CD4-positive, alpha-beta T cell (primary cell): Measurements from ENCODE around the gene HJURP. TPM values are rescaled to one million over a fixed set of nuclear protein-coding genes. Genes with fewer than 3 reads are reported as not detected.
"Not testable (repeated sequence)": the region's sequence is repeated elsewhere in the genome, so short reads cannot be mapped to it uniquely, and the experiment has no call there.

ENCODE experiments used
- ATAC-seq: fragments of 200-7000 bp; cut with Tn5 transposase; one replicate; pipeline ENCODE4 v1.10.0; 2022; ENCODE audit warnings: mild to moderate bottlenecking; ENCODE audit not compliant: poor library complexity
- CTCF ChIA-PET: fragments of 350-600 bp; sonication (Branson Sonifier 250); formaldehyde crosslinking; loops from one replicate; lab custom pipeline; 2021; ENCODE audit warnings: antibody characterized with exemption, inconsistent platforms; lab: Charles Lee
- POLR2A ChIA-PET: fragments of 350-600 bp; sonication (Branson Sonifier 250); formaldehyde crosslinking; loops from one replicate; lab custom pipeline; 2021; ENCODE audit warnings: antibody characterized with exemption, inconsistent platforms; lab: Charles Lee
- DNase-seq, 14 experiments: peaks; one replicate each; pipeline ENCODE4 v3.0.0-alpha.2; 2013 to 2020; ENCODE audit warnings: mixed read lengths in 2 of 14
- H3K27ac ChIP-seq, 2 donors: one replicate each; pipeline versions ENCODE4 v1.5.1 to v1.7.0; 2013; ENCODE audit warnings: low read length in 2 of 2, low read depth in 1 of 2, mild to moderate bottlenecking in 1 of 2
- H3K27me3 ChIP-seq, 2 experiments: 1 replicate in 1 of 2; 2 replicates in 1 of 2; pipeline versions ENCODE4 v1.6.1 to v1.7.0; 2013; ENCODE audit warnings: low read length in 2 of 2, control low read depth in 1 of 2, mild to moderate bottlenecking in 1 of 2, moderate library complexity in 1 of 2; ENCODE audit not compliant: insufficient read depth in 2 of 2, control insufficient read depth in 1 of 2
- H3K36me3 ChIP-seq: one replicate; pipeline ENCODE4 v1.6.1; 2013; ENCODE audit warnings: low read length, control low read depth; ENCODE audit not compliant: insufficient read depth
- H3K4me1 ChIP-seq: one replicate; pipeline ENCODE4 v1.6.1; 2013; ENCODE audit warnings: low read length, control low read depth; ENCODE audit not compliant: insufficient read depth
- H3K4me3 ChIP-seq: one replicate; pipeline ENCODE4 v1.5.1; 2013; ENCODE audit warnings: mild to moderate bottlenecking, low read length, moderate library complexity
- H3K9me3 ChIP-seq, 2 experiments: 1 replicate in 1 of 2; 2 replicates in 1 of 2; pipeline versions ENCODE4 v1.6.1 to v1.7.0; 2013; ENCODE audit warnings: low read length in 2 of 2, mild to moderate bottlenecking in 2 of 2, control low read depth in 1 of 2, moderate library complexity in 1 of 2; ENCODE audit not compliant: control insufficient read depth in 1 of 2, insufficient read depth in 1 of 2
- H3K27ac Mint-ChIP-seq: one replicate; pipeline ENCODE4 v1.8.0; 2020; ENCODE audit warnings: mixed read lengths
- H3K27me3 Mint-ChIP-seq: one replicate; pipeline ENCODE4 v1.8.0; 2021; ENCODE audit warnings: mixed read lengths
- H3K36me3 Mint-ChIP-seq: one replicate; pipeline ENCODE4 v1.8.0; 2021; ENCODE audit warnings: low read depth, mixed read lengths
- H3K4me1 Mint-ChIP-seq: one replicate; pipeline ENCODE4 v1.8.0; 2021; ENCODE audit warnings: low read depth, mixed read lengths
- H3K4me3 Mint-ChIP-seq: one replicate; pipeline ENCODE4 v1.8.0; 2020; ENCODE audit warnings: mild to moderate bottlenecking, mixed read lengths
- H3K9me3 Mint-ChIP-seq: one replicate; pipeline ENCODE4 v1.8.0; 2020; ENCODE audit warnings: mixed read lengths
- CTCF ChIP-seq: fragments of 200-600 bp; IDR thresholded peaks from one replicate; pipeline ENCODE4 v1.8.0; 2022; ENCODE audit warnings: antibody characterized with exemption, mild to moderate bottlenecking
- intact Hi-C, 2 experiments: fragments of 100-400 bp; cut with DNase I in 1 of 2; cut with micrococcal nuclease in 1 of 2; formaldehyde crosslinking; loops; one replicate each; pipeline versions ENCODE4 v1.15.1 to v1.9.0; 2023 to 2025; cut with DNase I, micrococcal nuclease
- polyA plus RNA-seq, 2 donors: library from polyadenylated mRNA; unstranded; fragments of 120-200 nt; gene quantifications; one replicate each; pipeline ENCODE4 v1.2.1, GENCODE V29; 2013
- total RNA-seq, 174 experiments: library from RNA in 2 of 174; stranded (reverse) in 2 of 174; gene quantifications; one replicate each; pipeline ENCODE4 v1.2.3 and lab custom pipeline; 2021 to 2026

Gene HJURP, protein sequence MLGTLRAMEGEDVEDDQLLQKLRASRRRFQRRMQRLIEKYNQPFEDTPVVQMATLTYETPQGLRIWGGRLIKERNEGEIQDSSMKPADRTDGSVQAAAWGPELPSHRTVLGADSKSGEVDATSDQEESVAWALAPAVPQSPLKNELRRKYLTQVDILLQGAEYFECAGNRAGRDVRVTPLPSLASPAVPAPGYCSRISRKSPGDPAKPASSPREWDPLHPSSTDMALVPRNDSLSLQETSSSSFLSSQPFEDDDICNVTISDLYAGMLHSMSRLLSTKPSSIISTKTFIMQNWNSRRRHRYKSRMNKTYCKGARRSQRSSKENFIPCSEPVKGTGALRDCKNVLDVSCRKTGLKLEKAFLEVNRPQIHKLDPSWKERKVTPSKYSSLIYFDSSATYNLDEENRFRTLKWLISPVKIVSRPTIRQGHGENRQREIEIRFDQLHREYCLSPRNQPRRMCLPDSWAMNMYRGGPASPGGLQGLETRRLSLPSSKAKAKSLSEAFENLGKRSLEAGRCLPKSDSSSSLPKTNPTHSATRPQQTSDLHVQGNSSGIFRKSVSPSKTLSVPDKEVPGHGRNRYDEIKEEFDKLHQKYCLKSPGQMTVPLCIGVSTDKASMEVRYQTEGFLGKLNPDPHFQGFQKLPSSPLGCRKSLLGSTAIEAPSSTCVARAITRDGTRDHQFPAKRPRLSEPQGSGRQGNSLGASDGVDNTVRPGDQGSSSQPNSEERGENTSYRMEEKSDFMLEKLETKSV
- total RNA-seq (under 1 TPM; 0.22 to 0.25 TPM), total RNA-seq (lab: John Stamatoyannopoulos, UW) (0 to 114 (median 0.49) reads per million in 172 experiments)
- polyA plus RNA-seq (2013, experiment 1 of 2) = 0.96 TPM
- polyA plus RNA-seq (2013, experiment 2 of 2) = 2.2 TPM

- CTCF ChIA-PET = interaction anchor here (0.6 kb wide), 1 partner anchor 572 kb away, joined by 3 read pairs; no protein-coding TSS in a partner anchor
- H3K36me3 ChIP-seq = no peaks in the 10 kb centered on the region
- H3K36me3 Mint-ChIP-seq = no peaks in the 10 kb centered on the region
- POLR2A ChIA-PET = interaction anchor here (1.8 kb wide), 1 partner anchor 13 kb away, joined by 5 read pairs; no protein-coding TSS in a partner anchor
- peak within 1 kb of the TSS; percentile 21 for H3K27ac Mint-ChIP-seq
- peak within 1 kb of the TSS; percentile 88 for H3K4me3 Mint-ChIP-seq
- peaks cover 16% of the 10 kb centered on the region for H3K27me3 Mint-ChIP-seq
- no peak within 1 kb of the TSS for H3K27ac ChIP-seq
- no peaks in the 10 kb centered on the region for H3K9me3 ChIP-seq
- H3K4me1 Mint-ChIP-seq = peaks cover 32% of the 10 kb centered on the region
- peaks cover 4 to 9% of the 10 kb centered on the region in 2 experiments for H3K27me3 ChIP-seq
- no peak for TF ChIP-seq CTCF
- ATAC-seq (peak; percentile 97), DNase-seq (peak; percentile 76 to 96 (median 82))
- H3K4me1 ChIP-seq = peaks cover 21% of the 10 kb centered on the region
- no peaks in the 10 kb centered on the region for H3K9me3 Mint-ChIP-seq
- H3K4me3 ChIP-seq = peak within 1 kb of the TSS; percentile 83
- intact Hi-C loops = loop anchor here (2.0 to 10.0 kb wide), 4 partner anchors 14 to 1157 kb away; partner anchors contain the start of genes GIGYF2 (in 1 of the 2) and MSL3B (in 1 of the 2)
Measured at GRCh38 chr2:233854241-233854981, at the start of gene HJURP. TSS of gene HJURP (minus strand) at chr2:233854535. CDS start at chr2:233854500, 35 bp downstream.

DNA sequence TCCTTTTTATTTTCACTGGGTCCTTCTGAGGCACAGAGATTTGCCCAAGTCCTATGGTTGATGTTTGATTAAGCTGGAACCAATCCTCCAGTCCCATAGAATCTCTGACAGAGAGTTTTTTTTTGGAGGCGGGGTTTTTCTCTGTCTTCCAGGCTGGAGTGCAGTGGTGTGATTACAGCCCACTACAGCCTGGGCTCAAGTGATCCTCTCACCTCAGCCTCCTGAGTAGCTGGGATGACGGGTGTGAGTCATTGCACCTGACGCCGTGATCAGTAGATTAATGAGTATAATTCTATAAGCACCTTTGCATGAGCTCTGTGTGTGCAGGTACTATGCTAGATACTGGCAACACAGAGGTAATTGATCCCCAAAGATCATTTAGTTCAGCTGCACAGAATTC lies 47.5 kb upstream of the HJURP start:
- Mint-ChIP-seq H3K27ac (no peak overlapping the region), H3K9me3 (no peaks in the 10 kb centered on the region), H3K36me3 (no peaks in the 10 kb centered on the region), H3K4me3 (no peak overlapping the region), H3K27me3 (peaks cover 16% of the 10 kb centered on the region), H3K4me1 (peaks cover 20% of the 10 kb centered on the region)
- H3K4me3 ChIP-seq = no peak overlapping the region
- DNase-seq (no peak), ATAC-seq (no peak)
- no peaks in the 10 kb centered on the region for H3K9me3 ChIP-seq
- H3K4me1 ChIP-seq = peaks cover 5% of the 10 kb centered on the region
- no peaks in the 10 kb centered on the region for H3K36me3 ChIP-seq
- H3K27ac ChIP-seq = no peak overlapping the region
- H3K27me3 ChIP-seq = peaks cover 0 to 9% of the 10 kb centered on the region in 2 experiments
- ChIA-PET CTCF (no interaction called here), POLR2A (no interaction called here)
- intact Hi-C loops = no loop called here
- no peak for TF ChIP-seq CTCF

- intact Hi-C loops = no loop called here
- Mint-ChIP-seq H3K27me3 (peaks cover 16% of the 10 kb centered on the region), H3K4me1 (peaks cover 20% of the 10 kb centered on the region)
Measured at GRCh38 chr2:233901367-233901766, 47.0 kb upstream of the HJURP start.

DNA sequence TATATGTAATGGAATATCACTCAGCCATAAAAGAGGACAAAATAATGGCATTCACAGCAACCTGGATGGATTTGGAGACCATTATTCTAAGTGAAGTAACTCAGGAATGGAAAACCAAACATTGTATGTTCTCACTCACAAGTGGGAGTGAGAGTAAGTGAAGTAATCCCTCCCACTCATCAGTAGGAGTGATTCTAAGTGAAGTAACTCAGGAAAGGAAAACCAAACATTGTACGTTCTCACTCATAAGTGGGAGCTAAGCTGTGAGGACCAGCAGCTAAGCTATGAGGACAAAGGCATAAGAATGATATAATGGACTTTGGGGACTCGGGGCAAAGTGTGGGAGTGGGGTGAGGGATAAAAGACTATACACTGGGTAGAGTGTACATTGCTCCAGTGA lies 41.9 kb upstream of the HJURP start:
- H3K9me3 Mint-ChIP-seq, H3K4me1 ChIP-seq, H3K4me3 Mint-ChIP-seq, H3K27ac Mint-ChIP-seq, H3K36me3 Mint-ChIP-seq, H3K27ac ChIP-seq, H3K9me3 ChIP-seq, intact Hi-C loops, POLR2A ChIA-PET, CTCF ChIA-PET, ATAC-seq, H3K4me3 ChIP-seq, H3K36me3 ChIP-seq, H3K27me3 ChIP-seq, DNase-seq: not testable (repeated sequence)
- Mint-ChIP-seq H3K27me3 (peaks cover 28% of the 10 kb centered on the region), H3K4me1 (peaks cover 20% of the 10 kb centered on the region)

More at GRCh38 chr2:233901367-233901766, 47.0 kb upstream of the HJURP start:
- Histone ChIP-seq H3K36me3 (no peaks in the 10 kb centered on the region), H3K27ac (no peak overlapping the region), H3K27me3 (peaks cover 0 to 9% of the 10 kb centered on the region in 2 experiments), H3K4me3 (no peak overlapping the region), H3K9me3 (no peaks in the 10 kb centered on the region), H3K4me1 (peaks cover 5% of the 10 kb centered on the region)
- Mint-ChIP-seq H3K9me3 (no peaks in the 10 kb centered on the region), H3K36me3 (no peaks in the 10 kb centered on the region), H3K4me3 (no peak overlapping the region), H3K27ac (no peak overlapping the region)
- DNase-seq (no peak), ATAC-seq (no peak)
- POLR2A ChIA-PET = no interaction called here
- CTCF ChIA-PET = no interaction called here
- TF ChIP-seq CTCF = no peak
